ENCODE measurements around the gene GMPPB.

- no peak for TF ChIP-seq POLR2AphosphoS5 (IDR thresholded peaks at IDR 0.05)
- TF ChIP-seq CTCF (IDR thresholded peaks at IDR 0.05) = no peak
Observed at GRCh38 chr3:49681232-49681522, 42.6 kb downstream of the GMPPB start.

Data from gastroesophageal sphincter (tissue), 3 donors.